K562 (cell line): Measurements from ENCODE around the gene PTPRZ1.

Experiments used
- CBX5 ChIP-seq: IDR thresholded peaks from 2 replicates; pipeline ENCODE4 v1.6.1; 2014; ENCODE audit warnings: low read depth, borderline replicate concordance
- CEBPB ChIP-seq: fragments of 450-650 bp; IDR thresholded peaks from 2 replicates; pipeline ENCODE4 v1.6.1; 2016; ENCODE audit warnings: missing genetic modification characterization, missing compliant biosample characterization
- CHAMP1 ChIP-seq: fragments of 450-650 bp; IDR thresholded peaks from 2 replicates; pipeline ENCODE4 v1.6.1; 2016; ENCODE audit warnings: mild to moderate bottlenecking
- CHD4 ChIP-seq: fragments of 200-600 bp; sonication (generic); IDR thresholded peaks from 3 replicates; pipeline ENCODE4 v1.6.1; 2012; ENCODE audit warnings: low read depth, mild to moderate bottlenecking, mixed read lengths, low read length, inconsistent platforms; ENCODE audit not compliant: insufficient read depth, insufficient replicate concordance, poor library complexity, severe bottlenecking
- CTCF ChIP-seq, 3 experiments: IDR thresholded peaks in 2 of 3; conservative IDR thresholded peaks in 1 of 3; 2 replicates each; pipeline ENCODE4 v1.5.1; 2011 to 2012; ENCODE audit warnings: low read length in 3 of 3, mild to moderate bottlenecking in 3 of 3, control low read depth in 2 of 3, improper control_type of control experiment in 1 of 3, inconsistent platforms in 1 of 3, low read depth in 1 of 3, mixed read lengths in 1 of 3, moderate library complexity in 1 of 3; ENCODE audit not compliant: insufficient read depth in 2 of 3
- HDGF ChIP-seq: fragments of 450-650 bp; IDR thresholded peaks from 2 replicates; pipeline ENCODE4 v1.6.1; 2016
- IRF2 ChIP-seq: sonication (generic); formaldehyde crosslinking; IDR thresholded peaks from 2 replicates; pipeline ENCODE4 v1.8.1; 2022; ENCODE audit warnings: mild to moderate bottlenecking, missing genetic modification reagents
- POLR2AphosphoS2 ChIP-seq: IDR thresholded peaks from 2 replicates; pipeline ENCODE4 v1.6.1; 2012; ENCODE audit warnings: low read length, improper control_type of control experiment
- ZNF76 ChIP-seq: fragments of 250-450 bp; sonication (Bioruptor Pico); IDR thresholded peaks from 2 replicates; pipeline ENCODE4 v1.4.0; 2020; ENCODE audit warnings: mild to moderate bottlenecking, moderate library complexity, borderline replicate concordance
- ZZZ3 ChIP-seq: fragments of 450-650 bp; IDR thresholded peaks from 2 replicates; pipeline ENCODE4 v1.6.1; 2016; ENCODE audit warnings: antibody characterized with exemption, mild to moderate bottlenecking, moderate library complexity

GRCh38 chr7:121832347-121832746, 40.6 kb upstream of the PTPRZ1 start:
- TF ChIP-seq POLR2AphosphoS2, result no peak
- no peak for TF ChIP-seq HDGF
- no peak for TF ChIP-seq CEBPB (tag)
- no peak for TF ChIP-seq CHD4
- TF ChIP-seq ZZZ3, result no peak
- no peak for TF ChIP-seq ZNF76
- TF ChIP-seq CTCF (IDR thresholded peaks at IDR 0.05 in 2 of 3, conservative IDR thresholded peaks at IDR 0.05 in 1 of 3; ENCODE audit: insufficient read depth in 2 of 3, low read depth in 1 of 3, low read length in 3 of 3), result no peak
- TF ChIP-seq IRF2 (CRISPR knock-in tag), result no peak
- no peak for TF ChIP-seq CBX5
- TF ChIP-seq CHAMP1, result no peak
